ENCODE data around the gene TNFRSF19.

- TF ChIP-seq, protein P1, sequence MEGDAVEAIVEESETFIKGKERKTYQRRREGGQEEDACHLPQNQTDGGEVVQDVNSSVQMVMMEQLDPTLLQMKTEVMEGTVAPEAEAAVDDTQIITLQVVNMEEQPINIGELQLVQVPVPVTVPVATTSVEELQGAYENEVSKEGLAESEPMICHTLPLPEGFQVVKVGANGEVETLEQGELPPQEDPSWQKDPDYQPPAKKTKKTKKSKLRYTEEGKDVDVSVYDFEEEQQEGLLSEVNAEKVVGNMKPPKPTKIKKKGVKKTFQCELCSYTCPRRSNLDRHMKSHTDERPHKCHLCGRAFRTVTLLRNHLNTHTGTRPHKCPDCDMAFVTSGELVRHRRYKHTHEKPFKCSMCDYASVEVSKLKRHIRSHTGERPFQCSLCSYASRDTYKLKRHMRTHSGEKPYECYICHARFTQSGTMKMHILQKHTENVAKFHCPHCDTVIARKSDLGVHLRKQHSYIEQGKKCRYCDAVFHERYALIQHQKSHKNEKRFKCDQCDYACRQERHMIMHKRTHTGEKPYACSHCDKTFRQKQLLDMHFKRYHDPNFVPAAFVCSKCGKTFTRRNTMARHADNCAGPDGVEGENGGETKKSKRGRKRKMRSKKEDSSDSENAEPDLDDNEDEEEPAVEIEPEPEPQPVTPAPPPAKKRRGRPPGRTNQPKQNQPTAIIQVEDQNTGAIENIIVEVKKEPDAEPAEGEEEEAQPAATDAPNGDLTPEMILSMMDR (IDR thresholded peaks at IDR 0.05) = no peak
- TF ChIP-seq TCF7L2 (IDR thresholded peaks at IDR 0.05; ENCODE audit: low read depth, low read length) (no peak), POLR2AphosphoS5 (IDR thresholded peaks at IDR 0.05; ENCODE audit: low read depth, low read length) (no peak), SIN3A (IDR thresholded peaks at IDR 0.05; ENCODE audit: borderline replicate concordance, insufficient read depth, low read depth, low read length) (no peak)
Measured at GRCh38 chr13:23612182-23612581, 42.0 kb downstream of the TNFRSF19 start.

All from Panc1 (cell line).